Endodermal cell (in vitro differentiated cells): ENCODE results near the gene ACOT7. TPM values are rescaled to one million over a fixed set of nuclear protein-coding genes. Genes with fewer than 3 reads are reported as not detected.
A peak's percentile ranks its signal among the peaks of the same experiment; 100 is the strongest.

ENCODE experiments used
- DNase-seq: peaks from one replicate; pipeline ENCODE4 v3.0.0-alpha.2; 2017
- H3K27ac ChIP-seq: 2 replicates; pipeline ENCODE4 v1.5.1; 2013; ENCODE audit warnings: mild to moderate bottlenecking, low read depth, low read length, moderate library complexity
- H3K27me3 ChIP-seq: 2 replicates; pipeline ENCODE4 v1.6.1; 2013; ENCODE audit warnings: mild to moderate bottlenecking, low read length, moderate library complexity; ENCODE audit not compliant: insufficient read depth, control insufficient read depth, poor library complexity, severe bottlenecking
- H3K36me3 ChIP-seq: 2 replicates; pipeline ENCODE4 v1.7.0; 2013; ENCODE audit warnings: mild to moderate bottlenecking, low read length, moderate library complexity; ENCODE audit not compliant: control insufficient read depth, insufficient read depth
- H3K4me1 ChIP-seq: one replicate; pipeline ENCODE4 v1.7.0; 2013; ENCODE audit warnings: low read length; ENCODE audit not compliant: control insufficient read depth, insufficient read depth
- H3K4me3 ChIP-seq: 2 replicates; pipeline ENCODE4 v1.5.1; 2013; ENCODE audit warnings: mild to moderate bottlenecking, low read length, moderate library complexity
- H3K9ac ChIP-seq: 2 replicates; pipeline ENCODE4 v1.6.1; 2013; ENCODE audit warnings: mild to moderate bottlenecking, low read length, moderate library complexity; ENCODE audit not compliant: poor library complexity, severe bottlenecking; ENCODE audit errors: extremely low read depth
- H3K9me3 ChIP-seq: 2 replicates; pipeline ENCODE4 v1.6.1; 2013; ENCODE audit warnings: mild to moderate bottlenecking, low read length, moderate library complexity; ENCODE audit not compliant: control insufficient read depth
- H3K27ac Mint-ChIP-seq: 2 replicates; pipeline ENCODE4 v1.8.0; 2020; ENCODE audit warnings: mixed read lengths
- H3K27me3 Mint-ChIP-seq: 2 replicates; pipeline ENCODE4 v1.8.0; 2021; ENCODE audit warnings: mild to moderate bottlenecking, mixed read lengths; ENCODE audit not compliant: insufficient read depth
- H3K36me3 Mint-ChIP-seq: 2 replicates; pipeline ENCODE4 v1.8.0; 2020; ENCODE audit warnings: low read depth, mixed read lengths
- H3K4me1 Mint-ChIP-seq: 2 replicates; pipeline ENCODE4 v1.8.0; 2020; ENCODE audit warnings: mixed read lengths
- H3K4me3 Mint-ChIP-seq: 2 replicates; pipeline ENCODE4 v1.8.0; 2020; ENCODE audit warnings: mild to moderate bottlenecking, moderate library complexity, mixed read lengths
- H3K9me3 Mint-ChIP-seq: 2 replicates; pipeline ENCODE4 v1.8.0; 2020; ENCODE audit warnings: mild to moderate bottlenecking, mixed read lengths
- CTCF ChIP-seq: fragments of 200-600 bp; sonication (generic); conservative IDR thresholded peaks from 2 replicates; pipeline ENCODE4 v1.5.0; 2021; ENCODE audit warnings: antibody characterized with exemption, mild to moderate bottlenecking
- WGBS, 2 experiments: methylation state at CpG; one replicate each; pipeline versions ENCODE4 v1.1.5 to v1.1.7; 2013; ENCODE audit warnings: missing lambda C conversion rate in 2 of 2, mixed read lengths in 1 of 2; ENCODE audit not compliant: insufficient coverage in 1 of 2, insufficient read length in 1 of 2; 5-methylcytosine and 5-hydroxymethylcytosine counted together
- total RNA-seq, 2 donors: library from RNA; stranded (reverse); fragmentation: NEBNext Ultra II Directional in 1 of 2; extraction: Animal tissue kit (Norgen Biotek cat#: 25700) in 1 of 2; gene quantifications; 2 replicates in 1 of 2; 3 replicates in 1 of 2; pipeline ENCODE4 v1.2.1, GENCODE V29; 2021

Gene ACOT7
- total RNA-seq, 2 donors from 2014 or later, result 51.3 to 70.7 TPM

GRCh38 chr1:6414443-6414844 is 20.9 kb upstream of the ACOT7 start:
- peaks cover 56% of the 10 kb centered on the region for H3K27me3 ChIP-seq

GRCh38 chr1:6412896-6413295 is 19.3 kb upstream of the ACOT7 start:
- no peak for DNase-seq
- no peaks in the 10 kb centered on the region for H3K4me1 ChIP-seq
- no peaks in the 10 kb centered on the region for H3K9me3 Mint-ChIP-seq
- H3K27me3 ChIP-seq, result peaks cover 41% of the 10 kb centered on the region
- no peaks in the 10 kb centered on the region for H3K36me3 ChIP-seq
- H3K27ac ChIP-seq, result no peak overlapping the region
- no peak overlapping the region for H3K9ac ChIP-seq
- H3K27me3 Mint-ChIP-seq, result peaks cover 73% of the 10 kb centered on the region
- H3K4me1 Mint-ChIP-seq, result peaks cover 4% of the 10 kb centered on the region
- no peak overlapping the region for H3K27ac Mint-ChIP-seq
- 88 to 92% methylated on average over 6 of the region's 6 CpGs for WGBS, 2 experiments
- no peaks in the 10 kb centered on the region for H3K9me3 ChIP-seq
- no peak for TF ChIP-seq CTCF
- no peak overlapping the region for H3K4me3 ChIP-seq
- no peaks in the 10 kb centered on the region for H3K36me3 Mint-ChIP-seq
- H3K4me3 Mint-ChIP-seq, result no peak overlapping the region

More at GRCh38 chr1:6414443-6414844, 20.9 kb upstream of the ACOT7 start:
- no peaks in the 10 kb centered on the region for H3K4me1 ChIP-seq
- no peaks in the 10 kb centered on the region for H3K9me3 ChIP-seq
- peaks cover 86% of the 10 kb centered on the region for H3K27me3 Mint-ChIP-seq
- no peak overlapping the region for H3K27ac ChIP-seq
- no peak overlapping the region for H3K27ac Mint-ChIP-seq
- 8 to 27% methylated on average over 13 to 15 of the region's 15 CpGs for WGBS, 2 experiments
- DNase-seq, result peak; percentile 90
- peak; percentile 78 for TF ChIP-seq CTCF
- no peaks in the 10 kb centered on the region for H3K36me3 Mint-ChIP-seq
- H3K4me1 Mint-ChIP-seq, result peaks cover 4% of the 10 kb centered on the region
- no peaks in the 10 kb centered on the region for H3K9me3 Mint-ChIP-seq
- no peak overlapping the region for H3K4me3 Mint-ChIP-seq
- H3K36me3 ChIP-seq, result no peaks in the 10 kb centered on the region
- H3K4me3 ChIP-seq, result no peak overlapping the region
- H3K9ac ChIP-seq, result no peak overlapping the region

GRCh38 chr1:6410248-6410893 is 16.8 kb upstream of the ACOT7 start:
- no peak for DNase-seq
- peaks cover 58% of the 10 kb centered on the region for H3K27me3 Mint-ChIP-seq
- no peak for TF ChIP-seq CTCF
- no peak overlapping the region for H3K4me3 Mint-ChIP-seq
- H3K36me3 ChIP-seq, result no peaks in the 10 kb centered on the region
- no peak overlapping the region for H3K4me3 ChIP-seq
- no peak overlapping the region for H3K27ac Mint-ChIP-seq
- no peak overlapping the region for H3K9ac ChIP-seq
- peaks cover 4% of the 10 kb centered on the region for H3K4me1 Mint-ChIP-seq
- no peaks in the 10 kb centered on the region for H3K9me3 Mint-ChIP-seq
- no peak overlapping the region for H3K27ac ChIP-seq
- H3K27me3 ChIP-seq, result peaks cover 23% of the 10 kb centered on the region
- H3K4me1 ChIP-seq, result no peaks in the 10 kb centered on the region
- WGBS, 2 experiments, result 93 to 94% methylated on average over 10 to 13 of the region's 13 CpGs
- no peaks in the 10 kb centered on the region for H3K9me3 ChIP-seq
- no peaks in the 10 kb centered on the region for H3K36me3 Mint-ChIP-seq
